Stimulated activated CD8-positive, alpha-beta memory T cell treated with anti-CD3 and anti-CD28 coated beads, Interleukin-2, amount 100 ng/mL, for 48 hours (primary cell): ENCODE results near the gene FXYD2.
"Not testable (repeated sequence)": the region's sequence is repeated elsewhere in the genome, so short reads cannot be mapped to it uniquely, and the experiment has no call there.

Experiments used
- DNase-seq, 2 donors: peaks; one replicate each; pipeline ENCODE4 v3.0.0-alpha.2; 2020; ENCODE audit warnings: low read depth in 2 of 2

The FXYD2 gene

GRCh38 chr11:117820516-117820915 is 4.0 kb downstream of the FXYD2 start:
- DNase-seq, result no peak

GRCh38 chr11:117820071-117820470 is 4.5 kb downstream of the FXYD2 start:
- no peak for DNase-seq

GRCh38 chr11:117819096-117820040 is 5.2 kb downstream of the FXYD2 start:
- no peak for DNase-seq

GRCh38 chr11:117818041-117818873 is 6.3 kb downstream of the FXYD2 start:
- DNase-seq, result peak; percentile 30 to 52

- peak; percentile 77 to 89 for DNase-seq
These were observed 7.0 kb downstream of the FXYD2 start for GRCh38 chr11:117817368-117818040.

GRCh38 chr11:117816846-117817367 is 7.6 kb downstream of the FXYD2 start:
- DNase-seq, result no peak

GRCh38 chr11:117816151-117816741 is 8.3 kb downstream of the FXYD2 start:
- DNase-seq, result no peak

GRCh38 chr11:117815262-117815803 is 9.2 kb downstream of the FXYD2 start:
- DNase-seq, result peak; percentile 42 to 50

GRCh38 chr11:117814766-117815261 is 9.7 kb downstream of the FXYD2 start:
- peak; percentile 71 to 75 for DNase-seq

GRCh38 chr11:117814204-117814765 is 10.3 kb downstream of the FXYD2 start:
- DNase-seq, result no peak

- DNase-seq, result not testable (repeated sequence)
These were observed 14.5 kb downstream of the FXYD2 start for GRCh38 chr11:117810056-117810451.

- no peak for DNase-seq
These were observed 15.1 kb downstream of the FXYD2 start for GRCh38 chr11:117809236-117810055.

- DNase-seq, result no peak
These were observed 15.8 kb downstream of the FXYD2 start for GRCh38 chr11:117808784-117809183.

GRCh38 chr11:117807482-117808327 is 16.8 kb downstream of the FXYD2 start:
- DNase-seq, result peak in 1 of 2 donors; percentile 73

- DNase-seq, result no peak
These were observed 17.7 kb downstream of the FXYD2 start for GRCh38 chr11:117806846-117807245.

- no peak for DNase-seq
These were observed 19.5 kb downstream of the FXYD2 start for GRCh38 chr11:117805045-117805444.

GRCh38 chr11:117803896-117804295 is 20.6 kb downstream of the FXYD2 start:
- DNase-seq, result no peak

- no peak for DNase-seq
These were observed 24.9 kb downstream of the FXYD2 start for GRCh38 chr11:117799634-117800033.
